Measurements from ENCODE around the gene NCKAP5L. TPM values are rescaled to one million over a fixed set of nuclear protein-coding genes. Genes with fewer than 3 reads are reported as not detected.
A peak's percentile ranks its signal among the peaks of the same experiment; 100 is the strongest.

The NCKAP5L gene
- total RNA-seq, 1 experiment from 2014 or later = 28.2 TPM

- intact Hi-C loops (cut with micrococcal nuclease; ENCODE audit: unreplicated experiment) = no loop called here
- POLR2A ChIA-PET (ENCODE audit: low non-redundant PET) = no interaction called here
Observed at GRCh38 chr12:49750027-49750995, 77.9 kb downstream of the NCKAP5L start.

GRCh38 chr12:49748800-49749199, 79.4 kb downstream of the NCKAP5L start:
- DNase-seq (ENCODE audit: low spot score) = no peak
- Histone ChIP-seq H3K4me3 (ENCODE audit: low read depth, low read length, poor library complexity, severe bottlenecking) (no peak overlapping the region), H3K36me3 (ENCODE audit: insufficient read depth, low read length, poor library complexity, severe bottlenecking) (peaks cover 17% of the 10 kb centered on the region), H3K9me3 (ENCODE audit: low read depth, low read length, poor library complexity, severe bottlenecking) (no peaks in the 10 kb centered on the region), H3K27ac (ENCODE audit: low read depth, low read length, poor library complexity, severe bottlenecking) (no peak overlapping the region), H3K4me1 (ENCODE audit: insufficient read depth, low read length, poor library complexity, severe bottlenecking) (peaks cover 17% of the 10 kb centered on the region), H3K27me3 (replicated peaks; ENCODE audit: insufficient read depth, low read depth, low read length, poor library complexity) (no peaks in the 10 kb centered on the region)
- TF ChIP-seq EZH2 (IDR thresholded peaks at IDR 0.05; ENCODE audit: borderline replicate concordance, low read depth, low read length, poor library complexity, severe bottlenecking) = no peak
- TF ChIP-seq CTCF (conservative IDR thresholded peaks at IDR 0.05; ENCODE audit: low read depth, low read length) = no peak
- no TSS peak for BruUV-seq (replicated peaks)
- CTCF ChIA-PET = no interaction called here
- POLR2A ChIA-PET (ENCODE audit: low non-redundant PET) = interaction anchor here (0.8 kb wide), 1 partner anchor 8 kb away, joined by 5 read pairs; no protein-coding TSS in a partner anchor
- intact Hi-C loops (cut with micrococcal nuclease; ENCODE audit: unreplicated experiment) = no loop called here

More at GRCh38 chr12:49750027-49750995, 77.9 kb downstream of the NCKAP5L start:
- no TSS peak for BruUV-seq (replicated peaks)
- CTCF ChIA-PET = no interaction called here
- H3K4me1 ChIP-seq (ENCODE audit: insufficient read depth, low read length, poor library complexity, severe bottlenecking) = peaks cover 16% of the 10 kb centered on the region
- H3K27me3 ChIP-seq (replicated peaks; ENCODE audit: insufficient read depth, low read depth, low read length, poor library complexity) = no peaks in the 10 kb centered on the region
- H3K9me3 ChIP-seq (ENCODE audit: low read depth, low read length, poor library complexity, severe bottlenecking) = no peaks in the 10 kb centered on the region
- TF ChIP-seq EZH2 (IDR thresholded peaks at IDR 0.05; ENCODE audit: borderline replicate concordance, low read depth, low read length, poor library complexity, severe bottlenecking) (no peak), CTCF (conservative IDR thresholded peaks at IDR 0.05; ENCODE audit: low read depth, low read length) (no peak)
- peaks cover 32% of the 10 kb centered on the region for H3K36me3 ChIP-seq (ENCODE audit: insufficient read depth, low read length, poor library complexity, severe bottlenecking)
- H3K4me3 ChIP-seq (ENCODE audit: low read depth, low read length, poor library complexity, severe bottlenecking) = no peak overlapping the region
- peak overlapping the region; percentile 46 for H3K27ac ChIP-seq (ENCODE audit: low read depth, low read length, poor library complexity, severe bottlenecking)
- no peak for DNase-seq (ENCODE audit: low spot score)

- BruUV-seq (replicated peaks) = no TSS peak
- POLR2A ChIA-PET (ENCODE audit: low non-redundant PET) = no interaction called here
Observed at GRCh38 chr12:49748306-49748705, 79.9 kb downstream of the NCKAP5L start.

More at GRCh38 chr12:49748306-49748705, 79.9 kb downstream of the NCKAP5L start:
- CTCF ChIA-PET = no interaction called here
- H3K4me3 ChIP-seq (ENCODE audit: low read depth, low read length, poor library complexity, severe bottlenecking) = no peak overlapping the region
- peak overlapping the region; percentile 45 for H3K27ac ChIP-seq (ENCODE audit: low read depth, low read length, poor library complexity, severe bottlenecking)
- H3K27me3 ChIP-seq (replicated peaks; ENCODE audit: insufficient read depth, low read depth, low read length, poor library complexity) = no peaks in the 10 kb centered on the region
- H3K9me3 ChIP-seq (ENCODE audit: low read depth, low read length, poor library complexity, severe bottlenecking) = no peaks in the 10 kb centered on the region
- H3K4me1 ChIP-seq (ENCODE audit: insufficient read depth, low read length, poor library complexity, severe bottlenecking) = peaks cover 21% of the 10 kb centered on the region
- TF ChIP-seq EZH2 (IDR thresholded peaks at IDR 0.05; ENCODE audit: borderline replicate concordance, low read depth, low read length, poor library complexity, severe bottlenecking) (no peak), CTCF (conservative IDR thresholded peaks at IDR 0.05; ENCODE audit: low read depth, low read length) (no peak)
- DNase-seq (ENCODE audit: low spot score) = no peak
- H3K36me3 ChIP-seq (ENCODE audit: insufficient read depth, low read length, poor library complexity, severe bottlenecking) = peaks cover 12% of the 10 kb centered on the region
- intact Hi-C loops (cut with micrococcal nuclease; ENCODE audit: unreplicated experiment) = no loop called here
